HepG2 (cell line): ENCODE results near the gene ZNF500. TPM values are rescaled to one million over a fixed set of nuclear protein-coding genes. Genes with fewer than 3 reads are reported as not detected.

Experiments
- GRHL1 ChIP-seq: sonication (generic); formaldehyde crosslinking; conservative IDR thresholded peaks from 2 replicates; pipeline ENCODE4 v1.8.0; 2022; ENCODE audit warnings: missing genetic modification reagents
- KDM6A ChIP-seq: IDR thresholded peaks from 2 replicates; pipeline ENCODE4 v1.6.1; 2016; ENCODE audit warnings: low read depth
- MIXL1 ChIP-seq: IDR thresholded peaks from 2 replicates; pipeline ENCODE4 v1.6.1; 2016
- NFYB ChIP-seq: sonication (generic); formaldehyde crosslinking; IDR thresholded peaks from 2 replicates; pipeline ENCODE4 v1.4.0; 2020; ENCODE audit warnings: missing genetic modification reagents
- SKIL ChIP-seq: sonication (generic); formaldehyde crosslinking; IDR thresholded peaks from 2 replicates; pipeline ENCODE4 v1.8.0; 2022; ENCODE audit warnings: missing genetic modification reagents, mild to moderate bottlenecking, moderate library complexity, borderline replicate concordance
- SP1 ChIP-seq, 2 experiments: fragments of 450-650 bp in 1 of 2; sonication (generic) in 1 of 2; formaldehyde crosslinking in 1 of 2; IDR thresholded peaks; 2 replicates each; pipeline versions ENCODE4 v1.4.0 to v1.6.1; 2016 to 2020; ENCODE audit warnings: missing genetic modification reagents in 1 of 2
- ZNF407 ChIP-seq: sonication (generic); formaldehyde crosslinking; IDR thresholded peaks from one replicate; pipeline ENCODE4 v1.5.1; 2020; ENCODE audit warnings: mild to moderate bottlenecking, missing genetic modification reagents; ENCODE audit errors: not compliant biosample characterization
- polyA plus RNA-seq, 8 experiments: library from polyadenylated mRNA; depleted of rRNA in 3 of 8; stranded (reverse) in 7 of 8; unstranded in 1 of 8; fragments of >200 nt; fragmentation: Illumina TruSeq in 4 of 8; extraction: Trizol in 4 of 8; gene quantifications; 2 replicates each; pipeline versions ENCODE4 v1.2.1 to v1.2.3, GENCODE V29; 2011 to 2016; ENCODE audit warnings: low read depth in 4 of 8, missing spikeins in 1 of 8, mixed read lengths in 1 of 8; ENCODE audit not compliant: insufficient read depth in 1 of 8
- total RNA-seq, 5 experiments: library from RNA; depleted of rRNA; stranded (reverse); fragments of >200 nt; fragmentation: Illumina TruSeq; extraction: Trizol; gene quantifications; 2 replicates each; pipeline ENCODE4 v1.2.3, GENCODE V29; 2016; ENCODE audit warnings: low read depth in 1 of 5
- TF ChIP-seq, protein P1 (sequence below): sonication (generic); formaldehyde crosslinking; IDR thresholded peaks from 2 replicates; pipeline ENCODE4 v1.4.0; 2020; ENCODE audit warnings: missing genetic modification reagents

The ZNF500 gene
- total and polyA plus RNA-seq, 2 of the 13 experiments (the other 11 are each of a cell fraction or from before 2014, with no cell fraction given) = 6.1 to 12.2 TPM

GRCh38 chr16:4734063-4734729 lies 32.8 kb downstream of the ZNF500 start, which contains the start of the genes ANKS3 and DNAAF8 (continued):
- TF ChIP-seq GRHL1 (no peak), ZNF407 (CRISPR knock-in tag) (no peak), KDM6A (CRISPR knock-in tag) (no peak), NFYB (CRISPR knock-in tag) (peak; percentile 88), MIXL1 (no peak), SKIL (CRISPR knock-in tag) (no peak; the same call in 1 of the 2 replicates), SP1 (IDR thresholded peaks at IDR 0.05) (no peak), SP1 (CRISPR knock-in tag; IDR thresholded peaks at IDR 0.05) (peak; percentile 84)
- TF ChIP-seq, protein P1, sequence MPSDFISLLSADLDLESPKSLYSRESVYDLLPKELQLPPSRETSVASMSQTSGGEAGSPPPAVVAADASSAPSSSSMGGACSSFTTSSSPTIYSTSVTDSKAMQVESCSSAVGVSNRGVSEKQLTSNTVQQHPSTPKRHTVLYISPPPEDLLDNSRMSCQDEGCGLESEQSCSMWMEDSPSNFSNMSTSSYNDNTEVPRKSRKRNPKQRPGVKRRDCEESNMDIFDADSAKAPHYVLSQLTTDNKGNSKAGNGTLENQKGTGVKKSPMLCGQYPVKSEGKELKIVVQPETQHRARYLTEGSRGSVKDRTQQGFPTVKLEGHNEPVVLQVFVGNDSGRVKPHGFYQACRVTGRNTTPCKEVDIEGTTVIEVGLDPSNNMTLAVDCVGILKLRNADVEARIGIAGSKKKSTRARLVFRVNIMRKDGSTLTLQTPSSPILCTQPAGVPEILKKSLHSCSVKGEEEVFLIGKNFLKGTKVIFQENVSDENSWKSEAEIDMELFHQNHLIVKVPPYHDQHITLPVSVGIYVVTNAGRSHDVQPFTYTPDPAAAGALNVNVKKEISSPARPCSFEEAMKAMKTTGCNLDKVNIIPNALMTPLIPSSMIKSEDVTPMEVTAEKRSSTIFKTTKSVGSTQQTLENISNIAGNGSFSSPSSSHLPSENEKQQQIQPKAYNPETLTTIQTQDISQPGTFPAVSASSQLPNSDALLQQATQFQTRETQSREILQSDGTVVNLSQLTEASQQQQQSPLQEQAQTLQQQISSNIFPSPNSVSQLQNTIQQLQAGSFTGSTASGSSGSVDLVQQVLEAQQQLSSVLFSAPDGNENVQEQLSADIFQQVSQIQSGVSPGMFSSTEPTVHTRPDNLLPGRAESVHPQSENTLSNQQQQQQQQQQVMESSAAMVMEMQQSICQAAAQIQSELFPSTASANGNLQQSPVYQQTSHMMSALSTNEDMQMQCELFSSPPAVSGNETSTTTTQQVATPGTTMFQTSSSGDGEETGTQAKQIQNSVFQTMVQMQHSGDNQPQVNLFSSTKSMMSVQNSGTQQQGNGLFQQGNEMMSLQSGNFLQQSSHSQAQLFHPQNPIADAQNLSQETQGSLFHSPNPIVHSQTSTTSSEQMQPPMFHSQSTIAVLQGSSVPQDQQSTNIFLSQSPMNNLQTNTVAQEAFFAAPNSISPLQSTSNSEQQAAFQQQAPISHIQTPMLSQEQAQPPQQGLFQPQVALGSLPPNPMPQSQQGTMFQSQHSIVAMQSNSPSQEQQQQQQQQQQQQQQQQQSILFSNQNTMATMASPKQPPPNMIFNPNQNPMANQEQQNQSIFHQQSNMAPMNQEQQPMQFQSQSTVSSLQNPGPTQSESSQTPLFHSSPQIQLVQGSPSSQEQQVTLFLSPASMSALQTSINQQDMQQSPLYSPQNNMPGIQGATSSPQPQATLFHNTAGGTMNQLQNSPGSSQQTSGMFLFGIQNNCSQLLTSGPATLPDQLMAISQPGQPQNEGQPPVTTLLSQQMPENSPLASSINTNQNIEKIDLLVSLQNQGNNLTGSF (CRISPR knock-in tag) = peak; percentile 84
